HG02885 (cell line): ENCODE data around the gene MAPRE2.
"Not testable (repeated sequence)": the region's sequence is repeated elsewhere in the genome, so short reads cannot be mapped to it uniquely, and the experiment has no call there.

ENCODE experiments used
- ATAC-seq: cut with Tn5 transposase; IDR thresholded peaks from one replicate; pipeline ENCODE4 v1.9.1; 2021; ENCODE audit warnings: mild to moderate bottlenecking; ENCODE audit not compliant: unreplicated experiment, poor library complexity

Gene MAPRE2

GRCh38 chr18:35167857-35168256 lies 126.6 kb downstream of the MAPRE2 start:
- no peak for ATAC-seq

GRCh38 chr18:35170323-35170722 lies 129.1 kb downstream of the MAPRE2 start:
- ATAC-seq: not testable (repeated sequence)

GRCh38 chr18:35171315-35171987 lies 130.2 kb downstream of the MAPRE2 start:
- no peak for ATAC-seq

DNA sequence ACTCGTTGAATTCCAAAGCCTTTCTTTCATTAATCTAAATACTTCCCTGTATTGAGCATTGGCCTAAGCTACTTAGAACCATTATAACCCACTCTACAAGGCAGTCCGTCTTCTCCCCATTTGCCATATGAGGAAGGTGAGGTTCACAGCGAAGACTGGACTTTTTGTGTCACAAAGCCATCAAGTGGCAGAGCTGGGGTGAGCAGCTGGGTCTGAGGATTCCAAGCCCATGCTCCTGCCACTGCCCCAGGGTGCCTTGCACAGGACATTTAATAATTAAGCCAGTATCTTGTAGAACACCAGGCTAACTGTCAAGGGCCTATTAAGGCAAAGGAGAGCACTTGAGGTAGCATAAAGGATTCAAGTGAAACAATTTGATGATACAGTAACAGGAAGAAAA lies 130.8 kb downstream of the MAPRE2 start:
- ATAC-seq: no peak

- ATAC-seq: no peak
Observed at GRCh38 chr18:35172451-35173035, 131.3 kb downstream of the MAPRE2 start.

DNA sequence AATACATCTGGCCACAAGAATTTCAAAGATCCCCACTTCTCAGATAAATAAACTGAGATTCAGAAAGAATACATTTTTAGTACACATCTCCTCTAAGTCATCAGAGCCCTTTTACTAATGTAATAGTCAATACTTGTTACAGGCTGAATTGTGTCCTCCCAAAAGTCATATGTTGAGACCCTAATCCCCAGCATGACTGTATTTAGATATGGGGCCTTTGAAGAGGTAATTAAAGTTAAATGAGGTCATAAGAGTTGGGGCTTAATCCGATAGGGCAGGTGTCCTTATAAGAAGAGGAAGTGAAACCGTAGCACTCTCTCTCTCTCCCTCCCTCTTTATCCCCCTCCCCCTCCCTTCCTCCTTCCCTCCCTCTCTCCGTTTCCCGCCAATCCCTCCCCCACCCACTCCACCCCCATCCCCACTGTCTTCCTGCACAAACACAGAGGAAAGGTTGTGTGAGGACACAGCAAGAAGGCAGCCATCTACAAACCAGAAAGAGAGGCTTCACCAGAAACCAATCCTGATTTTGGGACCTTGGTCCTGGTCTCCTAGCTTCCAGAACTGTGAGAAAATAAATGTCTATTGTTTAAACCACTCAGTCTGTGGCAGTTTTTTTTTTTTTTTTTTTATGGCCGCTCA lies 133.0 kb downstream of the MAPRE2 start:
- peak; percentile 96 for ATAC-seq

GRCh38 chr18:35174745-35175144 lies 133.5 kb downstream of the MAPRE2 start:
- ATAC-seq: no peak

- no peak for ATAC-seq
Observed at GRCh38 chr18:35176925-35177324, 135.7 kb downstream of the MAPRE2 start.

GRCh38 chr18:35178260-35178659 lies 137.0 kb downstream of the MAPRE2 start:
- ATAC-seq: no peak

GRCh38 chr18:35179906-35180305 lies 138.7 kb downstream of the MAPRE2 start:
- ATAC-seq: no peak

GRCh38 chr18:35180455-35180854 lies 139.2 kb downstream of the MAPRE2 start:
- no peak for ATAC-seq

GRCh38 chr18:35182151-35182550 lies 140.9 kb downstream of the MAPRE2 start:
- ATAC-seq: no peak

- no peak for ATAC-seq
Observed at GRCh38 chr18:35183886-35184285, 142.7 kb downstream of the MAPRE2 start.

DNA sequence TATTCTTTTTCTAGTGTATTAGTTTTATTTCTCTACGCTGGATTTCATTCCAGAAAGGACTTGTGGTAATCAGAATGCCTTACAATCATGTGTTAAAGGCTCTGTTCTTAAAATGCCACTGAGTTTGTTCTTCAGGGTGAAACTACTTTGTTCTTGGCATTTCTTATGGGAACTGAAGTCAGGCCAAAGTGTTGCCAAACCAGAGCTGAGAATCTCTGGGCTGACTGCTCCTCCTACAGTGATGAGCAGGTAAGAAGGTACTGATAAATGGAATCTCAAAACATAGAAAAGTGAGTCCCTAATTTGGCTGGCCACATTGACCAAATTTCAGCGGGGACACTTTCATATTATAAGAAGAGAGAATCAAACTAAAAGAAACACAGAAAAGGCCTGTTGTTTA lies 144.6 kb downstream of the MAPRE2 start:
- ATAC-seq: no peak

- ATAC-seq: no peak
Observed at GRCh38 chr18:35186291-35187034, 145.2 kb downstream of the MAPRE2 start.

- no peak for ATAC-seq
Observed at GRCh38 chr18:35189510-35189909, 148.3 kb downstream of the MAPRE2 start.

GRCh38 chr18:35190948-35191697 lies 149.9 kb downstream of the MAPRE2 start:
- no peak for ATAC-seq

GRCh38 chr18:35191698-35192025 lies 150.4 kb downstream of the MAPRE2 start:
- no peak for ATAC-seq

DNA sequence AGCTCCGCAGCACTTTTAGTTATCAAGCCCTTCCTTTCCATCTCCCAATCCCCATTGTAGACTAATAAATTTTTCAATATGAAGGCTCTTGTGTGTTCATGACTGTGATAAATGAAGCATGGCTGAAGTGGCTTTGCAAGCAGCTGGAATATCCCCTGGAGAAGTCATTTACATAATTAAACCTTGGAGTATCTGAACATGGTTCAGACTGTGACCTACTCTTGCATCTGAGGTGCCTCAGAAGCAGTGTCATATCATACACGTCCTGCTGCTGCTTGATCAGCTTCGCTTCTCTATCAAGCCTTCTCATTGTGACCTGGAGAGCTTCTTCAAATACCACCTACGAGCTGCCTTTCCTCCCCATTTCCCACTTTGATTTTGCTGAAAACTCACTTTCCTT lies 151.2 kb downstream of the MAPRE2 start:
- no peak for ATAC-seq
